Measurements from ENCODE around the gene C8A.

Gene C8A

DNA sequence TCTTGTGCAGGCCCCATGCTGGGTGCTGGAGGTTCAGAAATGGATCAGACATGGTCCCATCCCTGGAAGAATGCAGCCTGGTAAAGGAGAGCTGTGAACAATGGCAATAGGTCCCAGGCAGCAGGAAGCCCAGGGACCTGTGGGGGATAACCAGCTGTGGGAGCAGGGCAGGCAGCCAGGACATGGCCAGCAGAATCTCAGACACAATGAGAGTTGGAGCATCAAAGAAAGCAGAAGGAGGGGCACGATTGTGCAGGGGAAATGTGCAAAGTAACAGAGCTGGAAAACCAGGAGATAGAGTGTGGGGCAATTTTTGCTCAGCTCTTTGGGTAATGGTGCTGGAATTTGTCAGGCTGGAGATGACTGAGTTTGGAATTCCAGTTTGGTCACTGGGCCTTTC, 66.9 kb downstream of the C8A start:
- TF ChIP-seq CTCF (IDR thresholded peaks at IDR 0.05; ENCODE audit: borderline replicate concordance, insufficient read depth, low read depth, low read length): no peak
- no peak overlapping the region for H3K4me3 ChIP-seq (ENCODE audit: low read depth, low read length)

- TF ChIP-seq CTCF (IDR thresholded peaks at IDR 0.05; ENCODE audit: borderline replicate concordance, insufficient read depth, low read depth, low read length): no peak
- no peak overlapping the region for H3K4me3 ChIP-seq (ENCODE audit: low read depth, low read length)
Observed at GRCh38 chr1:56922070-56922469, 67.5 kb downstream of the C8A start.

DNA sequence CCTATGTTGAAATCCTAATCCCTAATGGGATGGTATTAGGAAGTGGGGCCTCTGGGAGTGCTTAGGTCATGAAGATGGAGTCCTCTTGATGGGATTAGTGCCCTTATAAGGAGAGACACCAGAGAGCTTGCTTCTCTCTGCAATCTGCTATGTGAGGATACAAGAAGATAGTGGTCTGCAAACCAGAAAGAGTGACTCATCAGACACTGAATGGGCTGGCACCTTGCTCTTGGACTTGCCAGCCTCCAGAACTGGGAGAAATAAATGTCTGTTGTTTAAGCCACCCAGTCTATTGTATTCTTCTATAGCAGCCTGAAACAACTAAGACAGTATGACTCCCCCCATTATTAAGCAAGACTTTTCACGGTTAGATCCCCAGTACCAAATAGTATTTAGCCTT, 67.9 kb downstream of the C8A start:
- no peak overlapping the region for H3K4me3 ChIP-seq (ENCODE audit: low read depth, low read length)

DNA sequence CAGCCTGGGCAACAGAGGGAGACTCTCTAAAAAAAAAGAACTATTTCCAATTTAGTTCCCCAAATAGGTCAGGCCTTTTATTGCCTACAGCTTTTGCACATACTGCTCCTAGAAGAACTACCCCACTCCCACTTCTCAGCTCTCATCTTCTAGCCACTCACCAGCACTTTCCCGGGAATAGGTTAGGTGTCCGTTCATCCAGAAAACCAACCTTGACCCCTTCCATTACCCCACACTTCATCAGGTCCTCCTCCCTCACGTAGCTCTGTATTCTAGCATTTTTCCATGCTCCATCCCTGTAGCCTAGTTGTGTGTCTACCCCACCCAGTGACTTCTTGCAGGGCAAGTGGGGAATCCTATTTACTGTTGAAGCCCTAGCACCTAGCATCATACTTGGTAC, 68.6 kb downstream of the C8A start:
- no peak for TF ChIP-seq CTCF (IDR thresholded peaks at IDR 0.05; ENCODE audit: borderline replicate concordance, insufficient read depth, low read depth, low read length)
- no peak overlapping the region for H3K4me3 ChIP-seq (ENCODE audit: low read depth, low read length)

More for the DNA sequence above, 67.9 kb downstream of the C8A start:
- TF ChIP-seq CTCF (IDR thresholded peaks at IDR 0.05; ENCODE audit: borderline replicate concordance, insufficient read depth, low read depth, low read length): no peak

- H3K4me3 ChIP-seq (ENCODE audit: low read depth, low read length): no peak overlapping the region
- no peak for TF ChIP-seq CTCF (IDR thresholded peaks at IDR 0.05; ENCODE audit: borderline replicate concordance, insufficient read depth, low read depth, low read length)
Observed at GRCh38 chr1:56924116-56924515, 69.5 kb downstream of the C8A start.

DNA sequence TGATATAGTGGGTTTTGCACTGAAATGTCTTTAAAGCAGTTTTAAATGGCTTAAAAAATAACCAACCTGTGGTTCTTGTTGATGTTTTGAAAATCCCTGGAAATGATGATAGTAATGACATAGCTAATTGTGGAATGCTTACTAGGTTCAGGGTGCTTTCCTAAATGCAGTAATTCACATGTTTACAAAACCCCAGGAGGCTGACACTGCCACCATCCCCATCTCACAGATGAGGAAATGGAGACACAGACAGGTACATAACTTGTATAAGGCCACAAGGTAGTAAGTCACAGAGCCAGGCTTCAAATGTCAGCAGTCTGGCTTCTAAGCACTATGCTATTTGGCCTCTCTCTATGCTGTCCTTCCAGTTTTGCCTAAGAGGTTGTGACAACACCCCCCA, 70.6 kb downstream of the C8A start:
- no peak for TF ChIP-seq CTCF (IDR thresholded peaks at IDR 0.05; ENCODE audit: borderline replicate concordance, insufficient read depth, low read depth, low read length)
- no peak overlapping the region for H3K4me3 ChIP-seq (ENCODE audit: low read depth, low read length)

DNA sequence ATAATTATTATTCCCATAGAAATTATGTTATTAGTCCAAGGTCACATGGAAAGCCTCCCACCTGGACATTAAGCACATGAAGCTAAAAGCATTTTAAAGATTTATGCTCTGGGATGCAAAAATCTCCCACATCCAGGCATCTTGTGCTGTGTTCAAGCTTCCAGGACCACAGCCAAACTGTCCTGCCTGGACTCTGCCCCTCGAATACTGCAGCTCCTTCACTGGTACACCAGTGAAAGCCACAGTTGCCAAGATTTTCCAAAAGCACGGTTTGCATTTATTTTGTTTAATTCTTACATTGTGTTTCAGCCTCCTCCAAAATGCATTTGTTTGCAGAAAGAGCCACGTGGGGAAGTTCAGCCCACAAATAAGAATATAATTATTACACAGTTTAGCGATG, 72.6 kb downstream of the C8A start:
- H3K4me3 ChIP-seq (ENCODE audit: low read depth, low read length): no peak overlapping the region
- TF ChIP-seq CTCF (IDR thresholded peaks at IDR 0.05; ENCODE audit: borderline replicate concordance, insufficient read depth, low read depth, low read length): no peak

Measured in GM12875 (cell line).